ENCODE data around the gene NFATC2. TPM values are rescaled to one million over a fixed set of nuclear protein-coding genes. Genes with fewer than 3 reads are reported as not detected.

The NFATC2 gene
- total RNA-seq, 1 experiment from 2014 or later = 6.3 TPM

GRCh38 chr20:51587145-51587544 lies 44.6 kb upstream of the NFATC2 start:
- Histone ChIP-seq H3F3A (ENCODE audit: insufficient read depth, low read depth) (no peaks in the 10 kb centered on the region), H3K79me2 (ENCODE audit: low read depth) (no peaks in the 10 kb centered on the region), H3K4me1 (replicated peaks; ENCODE audit: insufficient read depth) (peaks cover 8% of the 10 kb centered on the region; the same call in 1 of the 2 replicates), H3K27ac (no peak overlapping the region), H2AFZ (no peak overlapping the region), H4K20me1 (ENCODE audit: insufficient read depth) (no peaks in the 10 kb centered on the region), H3K9me2 (ENCODE audit: insufficient read depth) (no peaks in the 10 kb centered on the region), H3K9me3 (ENCODE audit: insufficient read depth, low read depth) (no peaks in the 10 kb centered on the region), H3K4me2 (no peak overlapping the region), H3K27me3 (ENCODE audit: insufficient read depth, low read depth) (no peaks in the 10 kb centered on the region), H3K4me3 (no peak overlapping the region), H3K36me3 (ENCODE audit: low read depth) (no peaks in the 10 kb centered on the region)
- CTCF ChIA-PET = no interaction called here
- DNase-seq = no peak
- no TSS peak for BruUV-seq (replicated peaks)
- intact Hi-C loops (cut with micrococcal nuclease; ENCODE audit: unreplicated experiment) = no loop called here
- POLR2A ChIA-PET (ENCODE audit: unreplicated experiment) = no interaction called here
- TF ChIP-seq CTCF (conservative IDR thresholded peaks at IDR 0.05) (no peak), EZH2 (IDR thresholded peaks at IDR 0.05; ENCODE audit: low read depth) (no peak)

GRCh38 chr20:51586005-51586440 lies 43.5 kb upstream of the NFATC2 start:
- no peak overlapping the region for H3K4me3 ChIP-seq
- no peaks in the 10 kb centered on the region for H3K9me2 ChIP-seq (ENCODE audit: insufficient read depth)
- DNase-seq = peak; percentile 20 to 64
- H4K20me1 ChIP-seq (ENCODE audit: insufficient read depth) = no peaks in the 10 kb centered on the region
- H3K27ac ChIP-seq = no peak overlapping the region
- no peaks in the 10 kb centered on the region for H3K27me3 ChIP-seq (ENCODE audit: insufficient read depth, low read depth)
- intact Hi-C loops (cut with micrococcal nuclease; ENCODE audit: unreplicated experiment) = no loop called here
- H3K79me2 ChIP-seq (ENCODE audit: low read depth) = no peaks in the 10 kb centered on the region
- BruUV-seq (replicated peaks) = no TSS peak
- no peak overlapping the region for H2AFZ ChIP-seq
- ChIA-PET CTCF (interaction anchor here (0.6 kb wide), 1 partner anchor 15 kb away, joined by 4 read pairs; no protein-coding TSS in a partner anchor), POLR2A (ENCODE audit: unreplicated experiment) (interaction anchor here (0.6 to 0.7 kb wide), 3 partner anchors 9 to 197 kb away, joined by 6 to 7 read pairs (median 6); no protein-coding TSS in a partner anchor)
- TF ChIP-seq EZH2 (IDR thresholded peaks at IDR 0.05; ENCODE audit: low read depth) (no peak), CTCF (conservative IDR thresholded peaks at IDR 0.05) (no peak)
- H3K4me2 ChIP-seq = no peak overlapping the region
- H3K4me1 ChIP-seq (replicated peaks; ENCODE audit: insufficient read depth) = peaks cover 8% of the 10 kb centered on the region; the same call in 1 of the 2 replicates
- H3F3A ChIP-seq (ENCODE audit: insufficient read depth, low read depth) = no peaks in the 10 kb centered on the region
- no peaks in the 10 kb centered on the region for H3K9me3 ChIP-seq (ENCODE audit: insufficient read depth, low read depth)
- no peaks in the 10 kb centered on the region for H3K36me3 ChIP-seq (ENCODE audit: low read depth)

- Histone ChIP-seq H3F3A (ENCODE audit: insufficient read depth, low read depth) (no peaks in the 10 kb centered on the region), H2AFZ (no peak overlapping the region), H3K79me2 (ENCODE audit: low read depth) (no peaks in the 10 kb centered on the region), H4K20me1 (ENCODE audit: insufficient read depth) (no peaks in the 10 kb centered on the region), H3K36me3 (ENCODE audit: low read depth) (no peaks in the 10 kb centered on the region), H3K4me2 (no peak overlapping the region), H3K27me3 (ENCODE audit: insufficient read depth, low read depth) (no peaks in the 10 kb centered on the region), H3K9me2 (ENCODE audit: insufficient read depth) (no peaks in the 10 kb centered on the region), H3K4me3 (no peak overlapping the region), H3K27ac (no peak overlapping the region), H3K9me3 (ENCODE audit: insufficient read depth, low read depth) (no peaks in the 10 kb centered on the region), H3K4me1 (replicated peaks; ENCODE audit: insufficient read depth) (peaks cover 8% of the 10 kb centered on the region; the same call in 1 of the 2 replicates)
- DNase-seq = no peak
- CTCF ChIA-PET = no interaction called here
- TF ChIP-seq CTCF (conservative IDR thresholded peaks at IDR 0.05) (no peak), EZH2 (IDR thresholded peaks at IDR 0.05; ENCODE audit: low read depth) (no peak)
- no TSS peak for BruUV-seq (replicated peaks)
- POLR2A ChIA-PET (ENCODE audit: unreplicated experiment) = no interaction called here
- intact Hi-C loops (cut with micrococcal nuclease; ENCODE audit: unreplicated experiment) = no loop called here
These were observed 42.6 kb upstream of the NFATC2 start for GRCh38 chr20:51585148-51585547.

All from PC-9 (cell line).